HEK293 (cell line): Measurements from ENCODE around the gene FAM228B.

ENCODE experiments used
- CTCF ChIA-PET: fragments of 350-600 bp; formaldehyde crosslinking; extraction: SDS; loops from one replicate; lab custom pipeline; 2021; ENCODE audit warnings: antibody characterized with exemption; lab: Yijun Ruan, JAX
- POLR2A ChIA-PET: fragments of 300-600 bp; formaldehyde crosslinking; extraction: SDS; loops from one replicate; lab custom pipeline; 2020; ENCODE audit warnings: antibody characterized with exemption, inconsistent platforms; lab: Yijun Ruan, JAX
- H3K27ac ChIP-seq: fragments of 200-500 bp; sonication (Bioruptor generic); 2 replicates; pipeline ENCODE4 v1.5.1; 2014; ENCODE audit warnings: low read depth, low read length, control low read depth, inconsistent platforms; ENCODE audit errors: extremely low read depth
- H3K36me3 ChIP-seq, 2 experiments: fragments of 200-500 bp in 1 of 2; sonication (Bioruptor generic) in 1 of 2; 1 replicate in 1 of 2; 2 replicates in 1 of 2; pipeline ENCODE4 v1.5.1; 2014 to 2017; ENCODE audit warnings: inconsistent platforms in 2 of 2, low read length in 2 of 2; ENCODE audit not compliant: control insufficient read depth in 2 of 2, insufficient read depth in 1 of 2
- H3K4me1 ChIP-seq: fragments of 200-500 bp; sonication (Bioruptor generic); 2 replicates; pipeline ENCODE4 v1.5.1; 2014; ENCODE audit warnings: mild to moderate bottlenecking, low read length, inconsistent platforms; ENCODE audit not compliant: control insufficient read depth, insufficient read depth
- H3K4me3 ChIP-seq: 2 replicates; pipeline ENCODE4 v1.5.1; 2011; ENCODE audit warnings: low read depth, mild to moderate bottlenecking, control low read depth, low read length, moderate library complexity
- H3K9me3 ChIP-seq: fragments of 200-500 bp; sonication (Bioruptor generic); 2 replicates; pipeline ENCODE4 v1.5.1; 2014; ENCODE audit warnings: low read depth, low read length, inconsistent platforms; ENCODE audit not compliant: control insufficient read depth, insufficient read depth
- GLI2 ChIP-seq: fragments of 450-650 bp; formaldehyde crosslinking; IDR thresholded peaks from 2 replicates; pipeline ENCODE4; 2017; ENCODE audit warnings: missing biosample characterization, missing genetic modification characterization, low read depth, borderline replicate concordance
- HOXC10 ChIP-seq: sonication (generic); formaldehyde crosslinking; IDR thresholded peaks from 2 replicates; pipeline ENCODE4 v1.8.1; 2023; ENCODE audit warnings: mild to moderate bottlenecking, missing genetic modification reagents
- ZBTB7A ChIP-seq: fragments of 450-650 bp; formaldehyde crosslinking; IDR thresholded peaks from 2 replicates; pipeline ENCODE4 v1.5.1; 2016; ENCODE audit warnings: low read depth, missing biosample characterization, missing genetic modification characterization
- ZNF121 ChIP-seq: fragments of 450-650 bp; formaldehyde crosslinking; IDR thresholded peaks from 2 replicates; pipeline ENCODE4 v1.5.1; 2016; ENCODE audit warnings: missing biosample characterization, missing genetic modification characterization
- ZNF132 ChIP-seq: fragments of 450-650 bp; formaldehyde crosslinking; IDR thresholded peaks from 2 replicates; pipeline ENCODE4 v1.5.1; 2017; ENCODE audit warnings: missing biosample characterization, missing genetic modification characterization, borderline replicate concordance
- ZNF155 ChIP-seq: fragments of 450-650 bp; formaldehyde crosslinking; IDR thresholded peaks from 2 replicates; pipeline ENCODE4 v1.5.1; 2016; ENCODE audit warnings: missing biosample characterization, missing genetic modification characterization
- ZNF157 ChIP-seq: fragments of 450-650 bp; formaldehyde crosslinking; IDR thresholded peaks from 2 replicates; pipeline ENCODE4 v1.5.1; 2016; ENCODE audit warnings: missing biosample characterization, missing genetic modification characterization
- ZNF221 ChIP-seq: fragments of 450-650 bp; formaldehyde crosslinking; IDR thresholded peaks from 2 replicates; pipeline ENCODE4 v1.5.1; 2017; ENCODE audit warnings: missing biosample characterization, missing genetic modification characterization, borderline replicate concordance
- ZNF223 ChIP-seq: fragments of 450-650 bp; formaldehyde crosslinking; IDR thresholded peaks from 2 replicates; pipeline ENCODE4 v1.5.1; 2016; ENCODE audit warnings: missing biosample characterization, missing genetic modification characterization
- ZNF324 ChIP-seq: fragments of 450-650 bp; formaldehyde crosslinking; IDR thresholded peaks from 2 replicates; pipeline ENCODE4 v1.5.1; 2016; ENCODE audit warnings: missing biosample characterization, missing genetic modification characterization
- ZNF391 ChIP-seq: fragments of 450-650 bp; formaldehyde crosslinking; IDR thresholded peaks from 2 replicates; pipeline ENCODE4 v1.5.1; 2016; ENCODE audit warnings: low read depth, missing biosample characterization, missing genetic modification characterization, borderline replicate concordance
- ZNF433 ChIP-seq: fragments of 450-650 bp; formaldehyde crosslinking; IDR thresholded peaks from 2 replicates; pipeline ENCODE4 v1.5.1; 2016; ENCODE audit warnings: missing biosample characterization, missing genetic modification characterization, low read depth
- ZNF560 ChIP-seq: fragments of 450-650 bp; formaldehyde crosslinking; IDR thresholded peaks from 2 replicates; pipeline ENCODE4 v1.5.1; 2017; ENCODE audit warnings: missing biosample characterization, missing genetic modification characterization, borderline replicate concordance
- ZNF585B ChIP-seq: fragments of 450-650 bp; formaldehyde crosslinking; IDR thresholded peaks from 2 replicates; pipeline ENCODE4 v1.5.1; 2016; ENCODE audit warnings: missing biosample characterization, missing genetic modification characterization
- ZNF623 ChIP-seq: fragments of 450-650 bp; formaldehyde crosslinking; IDR thresholded peaks from 2 replicates; pipeline ENCODE4 v1.5.1; 2016; ENCODE audit warnings: missing biosample characterization, missing genetic modification characterization
- ZNF707 ChIP-seq: fragments of 450-650 bp; formaldehyde crosslinking; IDR thresholded peaks from 2 replicates; pipeline ENCODE4 v1.5.1; 2016; ENCODE audit warnings: missing biosample characterization, missing genetic modification characterization
- ZSCAN16 ChIP-seq: fragments of 450-650 bp; formaldehyde crosslinking; IDR thresholded peaks from 2 replicates; pipeline ENCODE4 v1.5.1; 2016; ENCODE audit warnings: missing biosample characterization, missing genetic modification characterization
- TF ChIP-seq, protein P1 (sequence below): fragments of 450-650 bp; formaldehyde crosslinking; IDR thresholded peaks from 2 replicates; pipeline ENCODE4 v1.5.1; 2017; ENCODE audit warnings: missing biosample characterization, missing genetic modification characterization
- TF ChIP-seq, protein P2 (sequence below): sonication (generic); formaldehyde crosslinking; IDR thresholded peaks from 2 replicates; pipeline ENCODE4 v1.8.1; 2022; ENCODE audit warnings: mild to moderate bottlenecking, moderate library complexity, missing genetic modification reagents
- TF ChIP-seq, protein P3 (sequence below): fragments of 450-650 bp; formaldehyde crosslinking; IDR thresholded peaks from 2 replicates; pipeline ENCODE4 v1.5.1; 2016; ENCODE audit warnings: missing biosample characterization, missing genetic modification characterization
- TF ChIP-seq, protein P4 (sequence below): fragments of 450-650 bp; formaldehyde crosslinking; conservative IDR thresholded peaks from 2 replicates; pipeline ENCODE4 v1.5.1; 2016; ENCODE audit warnings: low read depth, missing biosample characterization, missing genetic modification characterization
- TF ChIP-seq, protein P5 (sequence below): IDR thresholded peaks from 2 replicates; pipeline ENCODE4 v1.6.1; 2011; ENCODE audit warnings: mild to moderate bottlenecking, low read depth, low read length, borderline replicate concordance
- TF ChIP-seq, protein P6 (sequence below): fragments of 450-650 bp; formaldehyde crosslinking; IDR thresholded peaks from 2 replicates; pipeline ENCODE4 v1.5.1; 2016; ENCODE audit warnings: missing biosample characterization, missing genetic modification characterization, borderline replicate concordance

FAM228B gene

DNA sequence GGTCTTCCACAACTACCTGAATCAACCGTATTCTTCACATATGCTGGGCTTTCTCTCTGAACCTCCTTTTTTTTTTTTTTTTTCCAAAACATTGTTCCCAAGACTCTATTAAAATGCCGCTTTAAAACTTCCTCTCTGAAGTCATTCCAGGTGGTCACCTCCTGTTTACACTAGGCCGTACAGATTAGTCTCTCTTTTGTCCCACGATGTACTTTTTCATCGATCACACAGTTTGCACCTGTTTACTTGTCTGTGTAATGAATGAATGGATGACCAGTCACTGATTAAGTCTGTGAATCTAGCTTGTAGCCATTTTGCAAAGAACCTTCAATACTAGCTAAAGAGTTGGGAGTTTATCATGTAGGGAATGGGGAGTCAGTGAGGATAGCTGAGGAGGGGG, 34.9 kb downstream of the FAM228B start:
- H3K4me3 ChIP-seq = no peak overlapping the region
- POLR2A ChIA-PET = no interaction called here
- no peaks in the 10 kb centered on the region for H3K9me3 ChIP-seq
- H3K27ac ChIP-seq = no peak overlapping the region
- H3K36me3 ChIP-seq = no peaks in the 10 kb centered on the region; a peak in 1 of 3 replicates
- no peaks in the 10 kb centered on the region for H3K4me1 ChIP-seq
- CTCF ChIA-PET = interaction anchor here (1.8 kb wide), 1 partner anchor 74 kb away, joined by 4 read pairs; the partner anchor contains the start of gene TP53I3
- TF ChIP-seq ZNF433 (tag by site-specific recombination) (no peak), ZNF132 (no peak), ZNF707 (tag by site-specific recombination) (no peak), HOXC10 (CRISPR knock-in tag) (no peak), ZNF324 (tag by site-specific recombination) (no peak), ZNF623 (no peak), ZNF223 (no peak), ZNF221 (tag by site-specific recombination) (no peak), ZSCAN16 (tag by site-specific recombination) (no peak), ZNF560 (tag by site-specific recombination) (no peak), ZNF157 (tag by site-specific recombination) (no peak), GLI2 (tag by site-specific recombination) (no peak)
- TF ChIP-seq, protein P1, sequence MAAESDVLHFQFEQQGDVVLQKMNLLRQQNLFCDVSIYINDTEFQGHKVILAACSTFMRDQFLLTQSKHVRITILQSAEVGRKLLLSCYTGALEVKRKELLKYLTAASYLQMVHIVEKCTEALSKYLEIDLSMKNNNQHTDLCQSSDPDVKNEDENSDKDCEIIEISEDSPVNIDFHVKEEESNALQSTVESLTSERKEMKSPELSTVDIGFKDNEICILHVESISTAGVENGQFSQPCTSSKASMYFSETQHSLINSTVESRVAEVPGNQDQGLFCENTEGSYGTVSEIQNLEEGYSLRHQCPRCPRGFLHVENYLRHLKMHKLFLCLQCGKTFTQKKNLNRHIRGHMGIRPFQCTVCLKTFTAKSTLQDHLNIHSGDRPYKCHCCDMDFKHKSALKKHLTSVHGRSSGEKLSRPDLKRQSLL = no peak
- TF ChIP-seq, protein P2, sequence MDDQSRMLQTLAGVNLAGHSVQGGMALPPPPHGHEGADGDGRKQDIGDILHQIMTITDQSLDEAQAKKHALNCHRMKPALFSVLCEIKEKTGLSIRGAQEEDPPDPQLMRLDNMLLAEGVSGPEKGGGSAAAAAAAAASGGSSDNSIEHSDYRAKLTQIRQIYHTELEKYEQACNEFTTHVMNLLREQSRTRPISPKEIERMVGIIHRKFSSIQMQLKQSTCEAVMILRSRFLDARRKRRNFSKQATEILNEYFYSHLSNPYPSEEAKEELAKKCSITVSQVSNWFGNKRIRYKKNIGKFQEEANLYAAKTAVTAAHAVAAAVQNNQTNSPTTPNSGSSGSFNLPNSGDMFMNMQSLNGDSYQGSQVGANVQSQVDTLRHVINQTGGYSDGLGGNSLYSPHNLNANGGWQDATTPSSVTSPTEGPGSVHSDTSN = no peak
- TF ChIP-seq, protein P3, sequence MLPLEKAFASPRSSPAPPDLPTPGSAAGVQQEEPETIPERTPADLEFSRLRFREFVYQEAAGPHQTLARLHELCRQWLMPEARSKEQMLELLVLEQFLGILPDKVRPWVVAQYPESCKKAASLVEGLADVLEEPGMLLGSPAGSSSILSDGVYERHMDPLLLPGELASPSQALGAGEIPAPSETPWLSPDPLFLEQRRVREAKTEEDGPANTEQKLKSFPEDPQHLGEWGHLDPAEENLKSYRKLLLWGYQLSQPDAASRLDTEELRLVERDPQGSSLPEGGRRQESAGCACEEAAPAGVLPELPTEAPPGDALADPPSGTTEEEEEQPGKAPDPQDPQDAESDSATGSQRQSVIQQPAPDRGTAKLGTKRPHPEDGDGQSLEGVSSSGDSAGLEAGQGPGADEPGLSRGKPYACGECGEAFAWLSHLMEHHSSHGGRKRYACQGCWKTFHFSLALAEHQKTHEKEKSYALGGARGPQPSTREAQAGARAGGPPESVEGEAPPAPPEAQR (tag by site-specific recombination) = no peak
- TF ChIP-seq, all 188 proteins: peak for 0

DNA sequence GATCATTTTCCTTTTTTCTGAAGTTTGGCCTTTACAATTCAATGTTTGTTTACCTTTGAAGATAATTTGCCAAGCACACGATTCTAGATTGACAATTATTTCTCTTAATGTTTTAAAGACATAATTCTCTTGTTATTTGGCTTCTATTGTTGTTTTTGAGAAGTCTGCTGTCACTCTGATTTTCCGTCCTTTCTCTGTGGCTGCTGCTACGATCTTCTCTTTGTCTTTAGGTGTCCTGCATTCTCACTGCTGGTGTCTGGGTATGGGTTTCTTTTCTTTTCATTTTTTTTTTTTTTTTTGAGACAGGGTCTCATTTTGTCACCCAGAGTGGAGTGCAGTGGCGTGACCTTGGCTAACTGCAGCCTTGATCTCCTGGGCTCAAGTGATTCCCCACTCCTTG, 36.4 kb downstream of the FAM228B start:
- H3K36me3 ChIP-seq = no peaks in the 10 kb centered on the region; a peak in 1 of 3 replicates
- POLR2A ChIA-PET = no interaction called here
- H3K27ac ChIP-seq = no peak overlapping the region
- no peak overlapping the region for H3K4me3 ChIP-seq
- CTCF ChIA-PET = interaction anchor here (1.8 kb wide), 1 partner anchor 76 kb away, joined by 4 read pairs; the partner anchor contains the start of gene TP53I3
- no peaks in the 10 kb centered on the region for H3K9me3 ChIP-seq
- TF ChIP-seq, protein P4, sequence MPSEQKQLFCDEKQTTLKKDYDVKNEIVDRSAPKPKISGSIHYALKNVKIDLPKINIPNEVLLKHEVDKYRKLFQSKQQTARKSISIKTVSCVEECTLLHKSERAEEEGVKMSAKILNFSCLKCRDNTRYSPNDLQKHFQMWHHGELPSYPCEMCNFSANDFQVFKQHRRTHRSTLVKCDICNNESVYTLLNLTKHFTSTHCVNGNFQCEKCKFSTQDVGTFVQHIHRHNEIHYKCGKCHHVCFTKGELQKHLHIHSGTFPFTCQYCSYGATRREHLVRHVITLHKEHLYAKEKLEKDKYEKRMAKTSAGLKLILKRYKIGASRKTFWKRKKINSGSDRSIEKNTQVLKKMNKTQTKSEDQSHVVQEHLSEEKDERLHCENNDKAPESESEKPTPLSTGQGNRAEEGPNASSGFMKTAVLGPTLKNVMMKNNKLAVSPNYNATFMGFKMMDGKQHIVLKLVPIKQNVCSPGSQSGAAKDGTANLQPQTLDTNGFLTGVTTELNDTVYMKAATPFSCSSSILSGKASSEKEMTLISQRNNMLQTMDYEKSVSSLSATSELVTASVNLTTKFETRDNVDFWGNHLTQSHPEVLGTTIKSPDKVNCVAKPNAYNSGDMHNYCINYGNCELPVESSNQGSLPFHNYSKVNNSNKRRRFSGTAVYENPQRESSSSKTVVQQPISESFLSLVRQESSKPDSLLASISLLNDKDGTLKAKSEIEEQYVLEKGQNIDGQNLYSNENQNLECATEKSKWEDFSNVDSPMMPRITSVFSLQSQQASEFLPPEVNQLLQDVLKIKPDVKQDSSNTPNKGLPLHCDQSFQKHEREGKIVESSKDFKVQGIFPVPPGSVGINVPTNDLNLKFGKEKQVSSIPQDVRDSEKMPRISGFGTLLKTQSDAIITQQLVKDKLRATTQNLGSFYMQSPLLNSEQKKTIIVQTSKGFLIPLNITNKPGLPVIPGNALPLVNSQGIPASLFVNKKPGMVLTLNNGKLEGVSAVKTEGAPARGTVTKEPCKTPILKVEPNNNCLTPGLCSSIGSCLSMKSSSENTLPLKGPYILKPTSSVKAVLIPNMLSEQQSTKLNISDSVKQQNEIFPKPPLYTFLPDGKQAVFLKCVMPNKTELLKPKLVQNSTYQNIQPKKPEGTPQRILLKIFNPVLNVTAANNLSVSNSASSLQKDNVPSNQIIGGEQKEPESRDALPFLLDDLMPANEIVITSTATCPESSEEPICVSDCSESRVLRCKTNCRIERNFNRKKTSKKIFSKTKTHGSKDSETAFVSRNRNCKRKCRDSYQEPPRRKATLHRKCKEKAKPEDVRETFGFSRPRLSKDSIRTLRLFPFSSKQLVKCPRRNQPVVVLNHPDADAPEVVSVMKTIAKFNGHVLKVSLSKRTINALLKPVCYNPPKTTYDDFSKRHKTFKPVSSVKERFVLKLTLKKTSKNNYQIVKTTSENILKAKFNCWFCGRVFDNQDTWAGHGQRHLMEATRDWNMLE = no peak
- TF ChIP-seq ZNF155 (tag by site-specific recombination) (no peak), ZBTB7A (tag by site-specific recombination) (no peak), ZNF121 (tag by site-specific recombination) (no peak), ZNF391 (tag by site-specific recombination) (no peak), ZNF585B (tag by site-specific recombination) (no peak), ZNF132 (no peak), GLI2 (tag by site-specific recombination) (no peak)
- TF ChIP-seq, protein P5, sequence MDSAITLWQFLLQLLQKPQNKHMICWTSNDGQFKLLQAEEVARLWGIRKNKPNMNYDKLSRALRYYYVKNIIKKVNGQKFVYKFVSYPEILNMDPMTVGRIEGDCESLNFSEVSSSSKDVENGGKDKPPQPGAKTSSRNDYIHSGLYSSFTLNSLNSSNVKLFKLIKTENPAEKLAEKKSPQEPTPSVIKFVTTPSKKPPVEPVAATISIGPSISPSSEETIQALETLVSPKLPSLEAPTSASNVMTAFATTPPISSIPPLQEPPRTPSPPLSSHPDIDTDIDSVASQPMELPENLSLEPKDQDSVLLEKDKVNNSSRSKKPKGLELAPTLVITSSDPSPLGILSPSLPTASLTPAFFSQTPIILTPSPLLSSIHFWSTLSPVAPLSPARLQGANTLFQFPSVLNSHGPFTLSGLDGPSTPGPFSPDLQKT = no peak
- TF ChIP-seq, protein P6, sequence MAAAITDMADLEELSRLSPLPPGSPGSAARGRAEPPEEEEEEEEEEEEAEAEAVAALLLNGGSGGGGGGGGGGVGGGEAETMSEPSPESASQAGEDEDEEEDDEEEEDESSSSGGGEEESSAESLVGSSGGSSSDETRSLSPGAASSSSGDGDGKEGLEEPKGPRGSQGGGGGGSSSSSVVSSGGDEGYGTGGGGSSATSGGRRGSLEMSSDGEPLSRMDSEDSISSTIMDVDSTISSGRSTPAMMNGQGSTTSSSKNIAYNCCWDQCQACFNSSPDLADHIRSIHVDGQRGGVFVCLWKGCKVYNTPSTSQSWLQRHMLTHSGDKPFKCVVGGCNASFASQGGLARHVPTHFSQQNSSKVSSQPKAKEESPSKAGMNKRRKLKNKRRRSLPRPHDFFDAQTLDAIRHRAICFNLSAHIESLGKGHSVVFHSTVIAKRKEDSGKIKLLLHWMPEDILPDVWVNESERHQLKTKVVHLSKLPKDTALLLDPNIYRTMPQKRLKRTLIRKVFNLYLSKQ (tag by site-specific recombination) = no peak
- TF ChIP-seq, all 188 proteins: peak for 0
- H3K4me1 ChIP-seq = no peaks in the 10 kb centered on the region
